Pancreas (tissue), 10 donors: ENCODE data around the gene STN1. TPM values are rescaled to one million over a fixed set of nuclear protein-coding genes. Genes with fewer than 3 reads are reported as not detected.

ENCODE experiments used
- ATAC-seq, 4 donors: fragments of 200-7000 bp; cut with Tn5 transposase; one replicate each; pipeline versions ENCODE4 v1.8.0 to v1.9.1; 2020; ENCODE audit warnings: mild to moderate bottlenecking in 4 of 4, moderate library complexity in 4 of 4
- DNase-seq, 6 donors: peaks; one replicate each; pipeline ENCODE4 v3.0.0-alpha.2; 2020
- FAIRE-seq: peaks from 2 replicates; lab custom pipeline; 2012; peaks lifted over from hg19 to GRCh38; lab: Jason Lieb, UNC
- H3K27ac ChIP-seq, 4 donors: fragments of 200-600 bp; sonication (generic); 1 replicate in 3 of 4; 2 replicates in 1 of 4; pipeline versions ENCODE4 v1.5.0 to v1.8.0; 2020
- H3K27me3 ChIP-seq, 4 donors: fragments of 200-600 bp; one replicate each; pipeline ENCODE4 v1.8.0; 2021
- H3K36me3 ChIP-seq, 3 donors: fragments of 200-600 bp; sonication (generic) in 1 of 3; one replicate each; pipeline versions ENCODE4 v1.5.0 to v1.8.0; 2020 to 2021
- H3K4me1 ChIP-seq, 3 donors: fragments of 200-600 bp; one replicate each; pipeline ENCODE4 v1.8.0; 2021
- H3K4me3 ChIP-seq, 4 donors: fragments of 200-600 bp; sonication (generic) in 2 of 4; one replicate each; pipeline versions ENCODE4 v1.5.0 to v1.8.0; 2020 to 2021
- H3K9me3 ChIP-seq, 4 donors: fragments of 200-600 bp; one replicate each; pipeline ENCODE4 v1.8.0; 2021
- CTCF ChIP-seq, 4 donors: fragments of 200-600 bp; sonication (generic) in 3 of 4; IDR thresholded peaks; one replicate each; pipeline versions ENCODE4 v1.5.0 to v1.8.0; 2021; ENCODE audit warnings: antibody characterized with exemption in 4 of 4
- WGBS, 2 donors: extraction: QIAGEN DNeasy Blood & Tissue Kit; methylation state at CpG; one replicate each; pipeline ENCODE4 v1.1.7; 2013; 5-methylcytosine and 5-hydroxymethylcytosine counted together
- intact Hi-C, 3 donors: fragments of 100-400 bp; cut with DNase I; formaldehyde crosslinking; loops; one replicate each; pipeline versions ENCODE4 v1.11.1 to v1.14.2; 2022
- polyA plus RNA-seq, 2 donors: library from polyadenylated mRNA; stranded (reverse); fragments of 200-250 nt; gene quantifications; one replicate each; pipeline ENCODE4 v1.2.3, GENCODE V29; 2013
- total RNA-seq, 6 donors: library from RNA; stranded (reverse); fragmentation: NEBNext Ultra II Directional in 4 of 6; extraction: Animal tissue kit (Norgen Biotek cat#: 25700) in 4 of 6; gene quantifications; one replicate each; pipeline versions ENCODE4 v1.2.1 to v1.2.4, GENCODE V29; 2021 to 2023
- donor health status: healthy with polysubstance abuse.
- donor health status: DM: no; HTN: no; CAD: no; lungs with moderate emphysema.
- donor health status: DM: no; HTN: no; CAD: no.
- donor health status: control.
- donor health status: control.
- donor health status: Bipolar disorder and iron deficiency.
- donor health status: DM: yes; HTN: yes; CAD: no.
- donor health status: DM: no; HTN: no; CAD: no.
- donor health status: DM: no; HTN: no; CAD: no.
- donor health status: DM: yes; HTN: yes; CAD: no.

The STN1 gene
- total and polyA plus RNA-seq, 8 donors = 7.0 to 15.9 (median 13.3) TPM

GRCh38 chr10:103934308-103934707 is 16.3 kb upstream of the STN1 start:
- WGBS, 2 donors = 84 to 85% methylated on average over 6 of the region's 6 CpGs

GRCh38 chr10:103933557-103934121 is 15.7 kb upstream of the STN1 start:
- FAIRE-seq = no peak
- H3K4me3 ChIP-seq = no peak overlapping the region
- H3K36me3 ChIP-seq = no peaks in the 10 kb centered on the region
- TF ChIP-seq CTCF (IDR thresholded peaks at IDR 0.05) = no peak
- H3K27me3 ChIP-seq = no peaks in the 10 kb centered on the region
- H3K27ac ChIP-seq = peak overlapping the region in 1 of 4 donors; percentile 3
- H3K9me3 ChIP-seq = no peaks in the 10 kb centered on the region
- ATAC-seq = peak; percentile 88 to 96 (median 92)
- H3K4me1 ChIP-seq = peaks cover 0 to 12% (median 8%) of the 10 kb centered on the region in 3 donors
- WGBS, 2 donors = 7 to 9% methylated on average over 4 of the region's 4 CpGs
- DNase-seq = peak in 5 of 6 donors; percentile 55 to 77 (median 71)
- intact Hi-C loops = no loop called here

More at GRCh38 chr10:103934308-103934707, 16.3 kb upstream of the STN1 start:
- no peaks in the 10 kb centered on the region for H3K9me3 ChIP-seq
- H3K27ac ChIP-seq = no peak overlapping the region
- intact Hi-C loops = no loop called here
- no peak overlapping the region for H3K4me3 ChIP-seq
- no peaks in the 10 kb centered on the region for H3K27me3 ChIP-seq
- FAIRE-seq (no peak), ATAC-seq (no peak), DNase-seq (no peak)
- TF ChIP-seq CTCF (IDR thresholded peaks at IDR 0.05) = no peak
- H3K36me3 ChIP-seq = no peaks in the 10 kb centered on the region
- H3K4me1 ChIP-seq = peaks cover 0 to 12% (median 8%) of the 10 kb centered on the region in 3 donors

- ATAC-seq (peak; percentile 46 to 56 (median 51)), DNase-seq (no peak), FAIRE-seq (no peak)
- no peak for TF ChIP-seq CTCF (IDR thresholded peaks at IDR 0.05)
- WGBS, 2 donors = 48 to 49% methylated on average over 3 of the region's 3 CpGs
- peaks cover 0 to 12% (median 8%) of the 10 kb centered on the region in 3 donors for H3K4me1 ChIP-seq
- no peak overlapping the region for H3K27ac ChIP-seq
- no peaks in the 10 kb centered on the region for H3K9me3 ChIP-seq
- no peak overlapping the region for H3K4me3 ChIP-seq
- H3K27me3 ChIP-seq = no peaks in the 10 kb centered on the region
- intact Hi-C loops = no loop called here
- no peaks in the 10 kb centered on the region for H3K36me3 ChIP-seq
These were observed 15.0 kb upstream of the STN1 start for GRCh38 chr10:103932971-103933370.

- Histone ChIP-seq H3K27me3 (no peaks in the 10 kb centered on the region), H3K4me3 (no peak overlapping the region), H3K27ac (no peak overlapping the region), H3K36me3 (no peaks in the 10 kb centered on the region), H3K4me1 (peaks cover 0 to 12% (median 8%) of the 10 kb centered on the region in 3 donors), H3K9me3 (no peaks in the 10 kb centered on the region)
- 96 to 97% methylated on average over 7 of the region's 7 CpGs for WGBS, 2 donors
- FAIRE-seq = no peak
- ATAC-seq = no peak
- intact Hi-C loops = no loop called here
- no peak for TF ChIP-seq CTCF (IDR thresholded peaks at IDR 0.05)
- DNase-seq = no peak
These were observed 14.3 kb upstream of the STN1 start for GRCh38 chr10:103932271-103932670.

GRCh38 chr10:103931603-103932002 is 13.6 kb upstream of the STN1 start:
- Histone ChIP-seq H3K36me3 (no peaks in the 10 kb centered on the region), H3K9me3 (no peaks in the 10 kb centered on the region), H3K27ac (no peak overlapping the region), H3K4me3 (no peak overlapping the region), H3K27me3 (no peaks in the 10 kb centered on the region), H3K4me1 (peaks cover 0 to 12% (median 8%) of the 10 kb centered on the region in 3 donors)
- FAIRE-seq (no peak), DNase-seq (no peak), ATAC-seq (no peak)
- 96 to 99% methylated on average over 2 of the region's 2 CpGs for WGBS, 2 donors
- TF ChIP-seq CTCF (IDR thresholded peaks at IDR 0.05) = no peak
- intact Hi-C loops = no loop called here
